ENCODE data around the gene MYBBP1A.
A peak's percentile ranks its signal among the peaks of the same experiment; 100 is the strongest.

Gene MYBBP1A

GRCh38 chr17:4537451-4538235, 17.5 kb downstream of the MYBBP1A start:
- Histone ChIP-seq H3K27me3 (replicated peaks; ENCODE audit: control insufficient read depth, insufficient read depth, low read length) (no peaks in the 10 kb centered on the region), H3K4me3 (replicated peaks; ENCODE audit: low read depth, low read length) (no peak overlapping the region), H3K36me3 (ENCODE audit: control insufficient read depth, insufficient read depth, low read length) (peaks cover 35% of the 10 kb centered on the region)
- TF ChIP-seq, protein P1, sequence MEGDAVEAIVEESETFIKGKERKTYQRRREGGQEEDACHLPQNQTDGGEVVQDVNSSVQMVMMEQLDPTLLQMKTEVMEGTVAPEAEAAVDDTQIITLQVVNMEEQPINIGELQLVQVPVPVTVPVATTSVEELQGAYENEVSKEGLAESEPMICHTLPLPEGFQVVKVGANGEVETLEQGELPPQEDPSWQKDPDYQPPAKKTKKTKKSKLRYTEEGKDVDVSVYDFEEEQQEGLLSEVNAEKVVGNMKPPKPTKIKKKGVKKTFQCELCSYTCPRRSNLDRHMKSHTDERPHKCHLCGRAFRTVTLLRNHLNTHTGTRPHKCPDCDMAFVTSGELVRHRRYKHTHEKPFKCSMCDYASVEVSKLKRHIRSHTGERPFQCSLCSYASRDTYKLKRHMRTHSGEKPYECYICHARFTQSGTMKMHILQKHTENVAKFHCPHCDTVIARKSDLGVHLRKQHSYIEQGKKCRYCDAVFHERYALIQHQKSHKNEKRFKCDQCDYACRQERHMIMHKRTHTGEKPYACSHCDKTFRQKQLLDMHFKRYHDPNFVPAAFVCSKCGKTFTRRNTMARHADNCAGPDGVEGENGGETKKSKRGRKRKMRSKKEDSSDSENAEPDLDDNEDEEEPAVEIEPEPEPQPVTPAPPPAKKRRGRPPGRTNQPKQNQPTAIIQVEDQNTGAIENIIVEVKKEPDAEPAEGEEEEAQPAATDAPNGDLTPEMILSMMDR (IDR thresholded peaks at IDR 0.05; ENCODE audit: insufficient read depth, low read length, poor library complexity, severe bottlenecking) = no peak
- peak; percentile 18 for DNase-seq (ENCODE audit: extremely low read depth, insufficient read length)

- Histone ChIP-seq H3K4me3 (replicated peaks; ENCODE audit: low read depth, low read length) (no peak overlapping the region), H3K36me3 (ENCODE audit: control insufficient read depth, insufficient read depth, low read length) (peaks cover 28% of the 10 kb centered on the region), H3K27me3 (replicated peaks; ENCODE audit: control insufficient read depth, insufficient read depth, low read length) (no peaks in the 10 kb centered on the region)
- peak; percentile 22 for DNase-seq (ENCODE audit: extremely low read depth, insufficient read length)
- TF ChIP-seq, protein P1 (IDR thresholded peaks at IDR 0.05; ENCODE audit: insufficient read depth, low read length, poor library complexity, severe bottlenecking) = no peak
Measured at GRCh38 chr17:4536742-4537411, 18.3 kb downstream of the MYBBP1A start.

GRCh38 chr17:4536259-4536741, 18.9 kb downstream of the MYBBP1A start:
- no peak overlapping the region for H3K4me3 ChIP-seq (replicated peaks; ENCODE audit: low read depth, low read length)
- TF ChIP-seq, protein P1 (IDR thresholded peaks at IDR 0.05; ENCODE audit: insufficient read depth, low read length, poor library complexity, severe bottlenecking) = no peak
- H3K36me3 ChIP-seq (ENCODE audit: control insufficient read depth, insufficient read depth, low read length) = peaks cover 22% of the 10 kb centered on the region
- DNase-seq (ENCODE audit: extremely low read depth, insufficient read length) = peak; percentile 28
- H3K27me3 ChIP-seq (replicated peaks; ENCODE audit: control insufficient read depth, insufficient read depth, low read length) = no peaks in the 10 kb centered on the region

DNA sequence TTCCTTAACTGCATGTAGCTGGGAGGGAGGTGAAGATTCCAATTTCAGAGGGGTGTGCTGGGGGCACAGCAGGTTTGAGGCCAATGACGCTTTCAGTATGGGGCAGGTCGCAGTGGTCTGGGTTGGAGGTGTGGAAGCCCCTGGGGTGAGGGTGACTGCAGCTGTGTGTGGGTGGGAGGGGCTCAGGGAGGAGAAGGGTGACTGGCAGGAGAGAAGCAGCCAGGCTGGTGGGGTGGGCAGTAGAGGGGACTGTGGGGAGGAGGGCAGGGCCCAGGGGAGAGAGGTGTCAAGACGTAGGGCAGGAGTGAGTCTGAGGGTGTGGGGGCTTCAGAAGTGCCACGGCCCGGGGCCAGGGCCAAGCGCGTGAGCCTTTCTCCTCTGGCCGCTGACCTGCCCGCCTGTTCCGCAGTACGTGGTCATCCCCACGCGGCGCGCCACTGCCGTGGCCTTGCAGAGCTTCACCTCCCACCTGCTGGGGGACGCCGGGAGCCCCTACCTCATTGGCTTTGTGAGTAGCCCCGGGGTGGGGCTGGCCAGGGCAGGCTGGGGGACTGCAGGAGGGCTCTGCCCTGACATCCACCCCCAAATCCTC, 19.4 kb downstream of the MYBBP1A start:
- peak; percentile 34 for DNase-seq (ENCODE audit: extremely low read depth, insufficient read length)
- H3K4me3 ChIP-seq (replicated peaks; ENCODE audit: low read depth, low read length) = no peak overlapping the region
- TF ChIP-seq, protein P1 (IDR thresholded peaks at IDR 0.05; ENCODE audit: insufficient read depth, low read length, poor library complexity, severe bottlenecking) = no peak
- H3K36me3 ChIP-seq (ENCODE audit: control insufficient read depth, insufficient read depth, low read length) = peaks cover 20% of the 10 kb centered on the region
- H3K27me3 ChIP-seq (replicated peaks; ENCODE audit: control insufficient read depth, insufficient read depth, low read length) = no peaks in the 10 kb centered on the region; the same call in 1 of the 2 replicates

GRCh38 chr17:4534928-4535666, 20.1 kb downstream of the MYBBP1A start:
- H3K4me3 ChIP-seq (replicated peaks; ENCODE audit: low read depth, low read length) = no peak overlapping the region
- H3K27me3 ChIP-seq (replicated peaks; ENCODE audit: control insufficient read depth, insufficient read depth, low read length) = no peaks in the 10 kb centered on the region; the same call in 1 of the 2 replicates
- peaks cover 15% of the 10 kb centered on the region for H3K36me3 ChIP-seq (ENCODE audit: control insufficient read depth, insufficient read depth, low read length)
- peak; percentile 27 for DNase-seq (ENCODE audit: extremely low read depth, insufficient read length)
- TF ChIP-seq, protein P1 (IDR thresholded peaks at IDR 0.05; ENCODE audit: insufficient read depth, low read length, poor library complexity, severe bottlenecking) = no peak
